Hindlimb muscle (tissue), 1 donor: ENCODE results near the gene ZNF644. TPM values are rescaled to one million over a fixed set of nuclear protein-coding genes. Genes with fewer than 3 reads are reported as not detected.
"Not testable (repeated sequence)": the region's sequence is repeated elsewhere in the genome, so short reads cannot be mapped to it uniquely, and the experiment has no call there.

Experiments used
- DNase-seq: peaks from one replicate; pipeline ENCODE4 v3.0.0-alpha.2; 2013
- polyA plus RNA-seq: library from polyadenylated mRNA; unstranded; fragments of 120-200 nt; gene quantifications from one replicate; pipeline ENCODE4 v1.2.1, GENCODE V29; 2013; ENCODE audit not compliant: insufficient read length

Gene ZNF644
- polyA plus RNA-seq, 1 donor, result 31.5 TPM

GRCh38 chr1:90925928-90926869 lies 95.6 kb downstream of the ZNF644 start:
- DNase-seq, result no peak

- no peak for DNase-seq
Observed at GRCh38 chr1:90924982-90925381, 96.9 kb downstream of the ZNF644 start.

GRCh38 chr1:90922996-90923395 lies 98.8 kb downstream of the ZNF644 start:
- no peak for DNase-seq

DNA sequence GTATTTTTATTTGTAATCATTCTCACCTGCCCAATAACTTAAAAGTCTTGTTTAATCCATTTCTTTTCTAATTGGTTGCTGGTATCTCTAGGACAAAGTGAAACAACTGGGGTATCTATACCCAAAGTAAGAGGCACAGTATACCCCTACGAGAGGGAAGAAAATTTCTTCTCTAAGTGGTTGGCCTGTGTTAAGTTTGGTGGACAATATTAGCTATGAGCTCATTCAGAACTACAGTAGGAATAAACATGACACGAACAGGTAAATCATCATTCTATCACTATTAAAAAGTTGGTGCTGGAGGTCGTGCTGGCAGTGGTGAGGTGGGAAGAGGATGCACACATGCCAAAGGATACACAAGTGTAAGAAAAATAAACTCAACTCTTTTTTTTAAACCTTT lies 99.6 kb downstream of the ZNF644 start:
- no peak for DNase-seq

- no peak for DNase-seq
Observed at GRCh38 chr1:90919900-90920299, 101.9 kb downstream of the ZNF644 start.

DNA sequence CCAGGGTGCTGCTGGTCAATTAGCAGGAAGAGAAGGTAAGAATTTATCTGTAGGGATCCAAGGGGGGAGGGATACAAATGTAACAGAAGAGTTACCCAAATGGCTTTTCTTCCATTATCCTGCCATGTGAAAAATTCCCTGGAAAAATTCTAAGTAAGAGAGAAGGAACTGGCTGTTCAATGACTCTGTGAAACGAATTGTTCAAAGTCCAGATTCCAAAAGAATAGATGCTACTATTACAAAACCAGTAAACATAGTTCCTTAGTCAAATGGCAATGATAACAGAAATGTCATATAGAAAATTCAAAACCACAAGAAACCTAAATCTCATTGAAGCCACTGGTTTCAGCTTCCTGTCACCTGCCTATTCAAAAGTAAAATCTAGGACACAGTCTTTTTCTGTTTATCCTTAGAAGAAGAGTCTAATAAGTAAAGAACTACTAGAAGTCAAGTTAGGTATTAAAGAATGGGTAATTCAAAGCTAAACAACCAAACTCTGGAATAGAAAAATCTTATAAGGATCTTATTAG lies 102.6 kb downstream of the ZNF644 start:
- no peak for DNase-seq

- DNase-seq, result no peak
Observed at GRCh38 chr1:90911353-90911752, 110.5 kb downstream of the ZNF644 start.

DNA sequence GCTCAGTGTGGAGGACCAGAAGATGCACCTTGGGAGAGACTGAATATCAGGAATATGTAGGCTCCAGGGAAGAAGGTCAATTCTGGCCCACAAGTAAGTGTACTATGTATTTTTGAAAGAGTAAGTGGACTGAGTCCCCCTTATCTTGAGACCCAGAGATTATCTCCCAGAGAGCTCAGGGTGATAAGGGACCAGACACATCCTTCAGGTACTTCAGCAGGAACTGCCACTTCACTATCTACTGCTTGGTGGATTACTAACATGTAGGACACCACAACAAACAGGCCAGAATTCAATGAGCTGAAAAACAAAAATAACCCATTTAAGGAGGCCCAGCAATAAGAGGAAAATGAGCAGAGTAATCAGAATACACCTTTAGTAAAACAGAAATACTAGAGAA lies 119.2 kb downstream of the ZNF644 start:
- DNase-seq, result no peak

DNA sequence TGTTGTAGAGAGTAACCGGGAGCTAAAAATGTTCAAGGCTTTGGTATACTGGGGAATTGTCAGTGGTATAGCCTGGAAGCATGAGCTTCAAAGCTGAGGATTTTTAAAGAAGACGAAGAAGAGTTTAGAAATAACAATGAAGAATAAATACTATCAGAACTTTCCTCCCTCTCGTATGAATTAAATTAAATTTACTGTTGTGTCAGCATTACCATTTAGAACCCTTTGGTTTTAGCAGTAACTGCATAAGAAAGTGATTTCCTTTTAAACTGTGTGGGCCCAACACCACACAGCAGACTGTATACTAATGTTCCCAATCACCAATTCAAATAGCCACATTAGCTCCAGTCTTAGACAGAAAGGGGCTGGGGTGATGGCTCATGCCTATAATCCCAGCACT lies 122.6 kb downstream of the ZNF644 start:
- no peak for DNase-seq

DNA sequence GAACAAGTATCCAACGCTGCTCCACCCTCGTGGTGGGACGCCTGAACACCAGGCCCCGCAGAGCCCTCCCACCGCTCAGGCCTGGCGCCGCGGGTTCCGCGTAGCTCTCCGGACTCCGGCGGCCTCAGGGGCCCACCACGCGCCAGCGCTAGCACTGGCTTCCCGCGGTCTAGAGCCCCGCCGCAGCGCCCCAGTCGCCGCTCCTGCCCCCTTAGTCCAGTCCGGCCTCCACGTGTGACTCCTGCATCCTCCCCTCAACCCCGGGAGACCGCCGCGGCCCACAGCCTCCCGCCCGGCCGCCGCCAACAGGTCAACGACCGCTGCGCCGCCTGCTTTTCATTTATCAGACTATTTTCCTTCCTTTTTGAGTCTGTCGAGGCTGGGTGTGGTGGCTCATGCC lies 128.2 kb downstream of the ZNF644 start:
- not testable (repeated sequence) for DNase-seq

GRCh38 chr1:90892884-90893283 lies 129.0 kb downstream of the ZNF644 start:
- not testable (repeated sequence) for DNase-seq

DNA sequence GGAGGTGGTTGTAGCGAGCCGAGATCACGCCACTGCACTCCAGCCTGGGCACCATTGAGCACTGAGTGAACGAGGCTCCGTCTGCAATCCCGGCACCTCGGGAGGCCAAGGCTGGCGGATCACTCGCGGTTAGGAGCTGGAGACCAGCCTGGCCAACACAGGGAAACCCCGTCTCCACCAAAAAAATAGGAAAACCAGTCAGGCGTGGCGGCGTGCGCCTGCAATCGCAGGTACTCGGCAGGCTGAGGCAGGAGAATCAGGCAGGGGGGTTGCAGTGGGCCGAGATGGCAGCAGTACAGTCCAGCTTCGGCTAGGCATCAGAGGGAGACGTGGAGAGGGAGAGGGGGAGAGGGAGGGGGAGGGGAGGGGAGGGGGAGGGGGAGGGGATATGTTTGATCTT lies 129.6 kb downstream of the ZNF644 start:
- not testable (repeated sequence) for DNase-seq

DNA sequence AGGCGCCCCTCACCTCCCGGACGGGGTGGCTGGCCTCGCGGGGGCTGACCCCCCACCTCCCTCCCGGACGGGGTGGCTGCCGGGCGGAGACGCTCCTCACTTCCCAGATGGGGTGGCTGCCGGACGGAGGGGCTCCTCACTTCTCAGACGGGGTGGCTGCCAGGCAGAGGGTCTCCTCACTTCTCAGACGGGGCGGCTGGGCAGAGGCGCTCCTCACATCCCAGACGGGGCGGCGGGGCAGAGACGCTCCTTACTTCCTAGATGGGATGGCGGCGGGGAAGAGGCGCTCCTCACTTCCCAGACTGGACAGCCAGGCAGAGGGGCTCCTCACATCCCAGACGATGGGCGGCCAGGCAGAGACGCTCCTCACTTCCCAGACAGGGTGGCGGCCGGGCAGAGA lies 130.1 kb downstream of the ZNF644 start:
- DNase-seq, result not testable (repeated sequence)

GRCh38 chr1:90882221-90882620 lies 139.6 kb downstream of the ZNF644 start:
- DNase-seq, result no peak

DNA sequence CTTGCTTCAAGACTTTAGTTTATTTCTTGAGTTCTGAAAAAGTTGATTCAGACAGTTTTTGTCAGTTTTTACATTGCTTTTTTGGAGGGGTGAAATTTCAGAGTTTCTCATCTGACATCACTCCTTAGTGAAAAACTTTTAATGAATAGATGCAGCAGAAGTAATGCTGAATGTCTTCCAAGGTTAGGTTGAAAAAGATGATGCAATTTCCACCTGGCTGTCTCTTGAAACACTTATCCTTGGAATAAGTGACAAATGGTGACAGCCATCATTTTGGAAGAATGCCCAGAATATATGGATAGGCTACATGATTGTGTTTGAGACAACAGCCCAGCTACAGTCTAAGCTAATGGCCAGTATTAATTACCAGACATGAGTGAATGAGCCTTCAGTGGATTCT lies 140.8 kb downstream of the ZNF644 start:
- no peak for DNase-seq

DNA sequence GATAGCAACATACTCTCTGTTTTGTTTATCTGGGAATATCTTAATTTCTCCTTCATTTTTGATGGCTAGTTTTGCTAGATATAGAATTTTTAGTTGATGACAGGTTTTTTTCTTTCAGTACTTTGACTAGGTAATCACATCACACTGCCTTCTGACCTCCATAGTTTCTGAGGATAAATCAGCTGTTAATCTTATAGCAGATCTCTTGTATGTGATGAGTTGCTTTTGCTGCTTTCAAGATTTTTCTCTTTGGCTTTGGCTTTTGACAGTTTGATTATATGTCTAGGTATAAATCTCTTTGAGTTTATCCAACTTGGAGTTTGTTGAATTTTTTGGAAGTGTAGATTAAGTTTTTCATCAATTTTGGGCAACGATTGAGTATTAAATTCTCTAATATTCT lies 142.6 kb downstream of the ZNF644 start:
- DNase-seq, result no peak

DNA sequence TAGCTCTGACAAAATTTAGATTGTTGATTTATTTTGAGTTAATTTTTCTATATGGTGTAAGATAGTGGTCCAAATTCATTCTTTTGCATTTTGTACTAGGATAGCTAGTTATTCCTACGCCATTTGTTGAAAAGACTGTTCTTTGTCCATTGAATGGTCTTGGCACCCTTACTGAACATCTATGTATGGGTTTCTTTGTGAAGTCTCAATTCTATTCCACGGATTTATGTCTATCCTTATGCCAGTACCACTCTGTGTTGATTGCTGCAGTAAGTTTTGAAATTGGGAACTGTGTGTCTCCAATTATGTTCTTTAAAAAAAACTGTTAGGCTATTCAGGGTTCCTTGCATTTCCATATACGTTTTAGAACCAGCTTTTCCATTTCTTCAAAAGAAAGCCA lies 145.7 kb downstream of the ZNF644 start:
- DNase-seq, result no peak
